ENCODE measurements around the gene NATD1.

DNA sequence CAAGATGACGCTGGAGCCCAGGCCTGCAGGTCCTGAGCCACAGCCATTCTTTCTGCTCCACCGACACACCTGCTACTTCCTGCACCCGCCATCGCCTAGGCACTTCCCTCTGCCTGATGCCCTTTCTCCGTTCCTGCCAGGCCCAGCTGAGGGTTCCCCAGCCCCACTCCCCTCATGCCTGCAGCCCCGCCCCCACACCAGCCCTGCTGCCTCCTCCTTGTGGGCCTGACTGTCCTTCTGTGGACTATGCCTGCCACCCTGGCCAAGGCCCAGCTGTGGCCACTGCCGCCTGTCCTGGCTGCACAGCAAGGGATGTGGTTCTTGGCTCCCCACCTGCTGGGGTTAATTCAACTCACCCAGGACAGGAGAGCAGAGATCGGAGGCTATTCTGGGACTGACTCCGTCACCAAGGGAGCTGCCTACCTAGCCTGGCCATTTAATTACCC is 7.5 kb downstream of the NATD1 start:
- TF ChIP-seq CTCF (IDR thresholded peaks at IDR 0.05) (no peak), ZFX (IDR thresholded peaks at IDR 0.05; ENCODE audit: borderline replicate concordance) (no peak)
